Testis (tissue), 3 donors: ENCODE measurements around the gene MEGF9. TPM values are rescaled to one million over a fixed set of nuclear protein-coding genes. Genes with fewer than 3 reads are reported as not detected.

ENCODE experiments used
- DNase-seq: peaks from one replicate; pipeline ENCODE4 v3.0.0-alpha.2; 2019
- H3K27ac ChIP-seq, 2 donors: fragments of 200-600 bp; sonication (generic); one replicate each; pipeline ENCODE4 v1.5.1; 2019
- H3K27me3 ChIP-seq: fragments of 200-600 bp; sonication (generic); one replicate; pipeline ENCODE4 v1.5.1; 2019
- H3K36me3 ChIP-seq: fragments of 200-600 bp; sonication (generic); one replicate; pipeline ENCODE4 v1.5.1; 2017; ENCODE audit warnings: low read depth; ENCODE audit errors: missing control alignments
- H3K4me1 ChIP-seq: fragments of 200-600 bp; sonication (generic); one replicate; pipeline ENCODE4 v1.5.1; 2019
- H3K4me3 ChIP-seq, 2 donors: fragments of 200-600 bp; sonication (generic); one replicate each; pipeline ENCODE4 v1.5.1; 2017 to 2019
- H3K9me3 ChIP-seq: fragments of 200-600 bp; sonication (generic); one replicate; pipeline ENCODE4 v1.5.1; 2017
- POLR2A ChIP-seq: fragments of 450-650 bp; IDR thresholded peaks from one replicate; pipeline ENCODE4 v1.6.1; 2017; ENCODE audit warnings: antibody characterized with exemption, mild to moderate bottlenecking, moderate library complexity
- WGBS, 2 donors: methylation state at CpG; one replicate each; pipeline ENCODE4 v1.1.5; 2018; 5-methylcytosine and 5-hydroxymethylcytosine counted together
- intact Hi-C: fragments of 100-400 bp; cut with DNase I; formaldehyde crosslinking; loops from one replicate; pipeline ENCODE4 v1.15.1; 2023; ENCODE audit warnings: low total_unique reads
- polyA plus RNA-seq: library from polyadenylated mRNA; stranded (reverse); fragments of 350-450 nt; fragmentation: Illumina TruSeq; extraction: RNeasy Lipid Tissue Mini Kit (QIAGEN cat#74804); gene quantifications from one replicate; pipeline ENCODE4 v1.2.3, GENCODE V29; 2014; ENCODE audit warnings: low read depth, low replicate concordance; ENCODE audit not compliant: insufficient read depth
- total RNA-seq, 2 donors: library from RNA; depleted of rRNA; stranded (reverse); fragments of >200 nt; gene quantifications; one replicate each; pipeline ENCODE4 v1.2.3, GENCODE V29; 2016
- TF ChIP-seq, protein P1 (sequence below), 3 experiments: fragments of 450-650 bp in 2 of 3; fragments of 200-600 bp in 1 of 3; sonication (generic) in 1 of 3; IDR thresholded peaks; one replicate each; pipeline ENCODE4 v1.5.1; 2016 to 2019; ENCODE audit warnings: antibody characterized with exemption in 3 of 3, mild to moderate bottlenecking in 2 of 3, moderate library complexity in 1 of 3

MEGF9 gene
- total and polyA plus RNA-seq, 3 donors from 2014 or later: 7.2 to 8.5 (median 8.2) TPM

DNA sequence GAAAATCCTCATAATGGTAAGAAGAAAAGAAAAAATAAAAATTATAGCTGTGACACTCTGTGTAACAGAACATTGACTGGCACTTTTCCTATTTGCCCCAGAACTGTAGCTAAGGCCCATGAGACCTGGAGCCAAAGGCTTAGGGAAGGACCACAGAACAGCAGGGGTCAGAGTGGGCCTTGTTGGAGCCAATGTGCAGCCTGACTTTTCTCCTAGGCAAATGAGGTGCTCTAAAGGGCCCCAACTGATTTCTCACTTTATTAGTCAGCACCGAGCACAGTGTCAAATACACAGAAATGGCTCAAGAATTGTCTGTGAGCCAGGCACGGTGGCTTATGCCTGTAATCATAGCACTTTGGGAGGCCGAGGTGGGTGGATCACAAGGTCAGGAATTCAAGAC lies 4.0 kb upstream of the MEGF9 start:
- Histone ChIP-seq H3K4me1 (peaks cover 8% of the 10 kb centered on the region), H3K9me3 (no peaks in the 10 kb centered on the region), H3K36me3 (no peaks in the 10 kb centered on the region), H3K27me3 (no peaks in the 10 kb centered on the region), H3K27ac (no peak overlapping the region), H3K4me3 (no peak overlapping the region)
- no peak for TF ChIP-seq POLR2A
- WGBS, 2 donors: 48 to 66% methylated on average over 3 of the region's 3 CpGs
- no peak for DNase-seq
- intact Hi-C loops: no loop called here

DNA sequence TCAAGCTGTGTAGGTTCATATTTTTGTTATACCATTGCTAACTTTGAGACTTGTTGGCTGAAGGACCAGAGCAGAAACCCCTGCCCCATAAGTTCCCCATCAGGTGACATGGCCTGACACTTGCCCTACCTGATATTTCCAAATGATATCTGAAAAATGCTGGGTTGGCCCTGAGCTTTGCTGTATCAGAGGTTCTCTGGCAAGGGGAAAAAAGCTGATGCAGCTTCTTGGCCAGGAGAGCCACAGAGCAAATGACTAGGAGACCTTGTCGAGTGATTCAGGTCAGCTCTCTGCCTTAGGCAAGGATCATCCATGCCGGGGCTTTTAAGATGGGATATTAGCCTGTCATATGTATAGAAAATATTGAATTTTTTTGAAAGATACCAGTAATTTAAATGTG lies 2.9 kb upstream of the MEGF9 start:
- no peaks in the 10 kb centered on the region for H3K9me3 ChIP-seq
- intact Hi-C loops: no loop called here
- H3K4me1 ChIP-seq: peaks cover 12% of the 10 kb centered on the region
- no peaks in the 10 kb centered on the region for H3K36me3 ChIP-seq
- WGBS, 2 donors: 69 to 83% methylated on average over 2 of the region's 2 CpGs
- DNase-seq: no peak
- H3K4me3 ChIP-seq: no peak overlapping the region
- no peak overlapping the region for H3K27ac ChIP-seq
- TF ChIP-seq POLR2A: no peak
- TF ChIP-seq, protein P1, sequence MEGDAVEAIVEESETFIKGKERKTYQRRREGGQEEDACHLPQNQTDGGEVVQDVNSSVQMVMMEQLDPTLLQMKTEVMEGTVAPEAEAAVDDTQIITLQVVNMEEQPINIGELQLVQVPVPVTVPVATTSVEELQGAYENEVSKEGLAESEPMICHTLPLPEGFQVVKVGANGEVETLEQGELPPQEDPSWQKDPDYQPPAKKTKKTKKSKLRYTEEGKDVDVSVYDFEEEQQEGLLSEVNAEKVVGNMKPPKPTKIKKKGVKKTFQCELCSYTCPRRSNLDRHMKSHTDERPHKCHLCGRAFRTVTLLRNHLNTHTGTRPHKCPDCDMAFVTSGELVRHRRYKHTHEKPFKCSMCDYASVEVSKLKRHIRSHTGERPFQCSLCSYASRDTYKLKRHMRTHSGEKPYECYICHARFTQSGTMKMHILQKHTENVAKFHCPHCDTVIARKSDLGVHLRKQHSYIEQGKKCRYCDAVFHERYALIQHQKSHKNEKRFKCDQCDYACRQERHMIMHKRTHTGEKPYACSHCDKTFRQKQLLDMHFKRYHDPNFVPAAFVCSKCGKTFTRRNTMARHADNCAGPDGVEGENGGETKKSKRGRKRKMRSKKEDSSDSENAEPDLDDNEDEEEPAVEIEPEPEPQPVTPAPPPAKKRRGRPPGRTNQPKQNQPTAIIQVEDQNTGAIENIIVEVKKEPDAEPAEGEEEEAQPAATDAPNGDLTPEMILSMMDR (IDR thresholded peaks at IDR 0.05): no peak
- no peaks in the 10 kb centered on the region for H3K27me3 ChIP-seq

DNA sequence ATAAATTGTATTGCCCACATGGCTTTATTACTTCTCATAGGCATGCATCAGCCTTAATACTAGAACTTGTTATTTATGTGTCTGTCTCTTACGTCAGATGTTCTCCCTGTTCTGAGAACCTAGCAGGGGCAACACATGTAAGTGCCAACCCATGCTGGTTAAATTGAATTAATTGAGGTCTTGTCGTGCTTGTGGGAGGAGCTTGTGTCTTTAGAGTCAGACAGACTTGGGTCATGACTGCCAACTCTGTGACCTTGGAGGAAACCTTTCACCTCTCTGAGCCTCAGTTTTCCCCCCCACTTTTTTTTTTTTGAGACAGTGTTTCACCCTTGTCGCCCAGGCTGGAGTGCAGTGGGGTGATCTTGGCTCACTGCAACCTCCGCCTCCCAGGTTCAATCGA lies 2.2 kb upstream of the MEGF9 start:
- 75% methylated on average over 5 of the region's 5 CpGs for WGBS, 2 donors
- intact Hi-C loops: no loop called here
- no peak for DNase-seq
- no peaks in the 10 kb centered on the region for H3K9me3 ChIP-seq
- H3K4me1 ChIP-seq: peaks cover 13% of the 10 kb centered on the region
- no peaks in the 10 kb centered on the region for H3K36me3 ChIP-seq
- TF ChIP-seq, protein P1 (IDR thresholded peaks at IDR 0.05): no peak
- no peak for TF ChIP-seq POLR2A
- no peak overlapping the region for H3K4me3 ChIP-seq
- no peak overlapping the region for H3K27ac ChIP-seq
- H3K27me3 ChIP-seq: no peaks in the 10 kb centered on the region

DNA sequence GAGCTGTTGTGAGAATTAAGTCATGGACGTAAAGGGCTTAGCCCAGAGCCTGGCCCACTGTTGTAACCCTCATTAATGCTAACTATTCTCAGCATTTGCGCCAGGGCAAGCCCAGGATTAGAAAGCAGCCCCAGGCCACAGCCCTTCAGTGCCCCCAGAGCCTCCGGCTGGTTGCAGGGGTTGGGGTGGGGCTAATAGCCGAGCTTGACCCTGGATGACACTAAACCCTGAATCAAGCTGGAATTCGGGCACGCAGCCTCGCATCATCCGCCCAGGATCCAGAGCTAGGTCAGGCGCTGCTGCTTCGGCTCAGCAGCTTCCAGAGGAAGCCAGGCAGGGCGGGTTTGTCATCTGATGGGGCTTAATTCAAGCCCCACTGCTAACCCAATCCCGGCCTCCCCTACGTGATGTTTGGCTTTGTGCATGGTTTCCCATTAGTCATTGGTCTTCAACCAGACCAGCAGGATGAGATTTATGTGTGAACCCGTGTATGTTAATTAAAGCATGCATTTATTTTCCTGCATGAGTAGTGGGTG lies 1.2 kb upstream of the MEGF9 start:
- intact Hi-C loops: no loop called here

DNA sequence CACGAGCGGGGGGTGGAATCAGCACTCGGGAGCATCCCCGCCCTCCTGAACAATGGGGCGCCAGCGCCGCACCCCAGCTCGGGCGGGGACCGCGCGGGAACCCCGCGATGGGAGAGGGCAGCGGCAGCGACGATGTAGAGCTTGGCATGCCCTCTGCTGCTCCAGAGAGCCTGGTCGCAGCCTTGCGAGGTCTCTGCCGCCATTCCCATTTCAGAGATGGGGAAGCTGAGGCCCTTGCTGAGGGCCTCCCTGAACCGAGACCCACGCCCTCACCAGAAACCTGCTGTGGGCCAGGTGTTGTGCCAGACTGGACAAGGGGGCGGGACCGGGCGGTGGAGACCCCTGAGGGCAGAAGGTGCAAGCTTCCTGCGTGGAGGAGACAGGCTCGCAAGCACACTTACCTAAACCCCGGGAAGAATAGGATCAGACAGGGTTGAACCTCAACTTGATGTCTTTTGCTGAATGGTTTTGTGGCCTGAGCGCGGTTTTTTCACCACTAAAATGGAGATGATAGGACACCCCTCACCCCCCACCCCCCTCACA lies 647 bp upstream of the MEGF9 start:
- TF ChIP-seq POLR2A: no peak
- TF ChIP-seq, protein P1 (IDR thresholded peaks at IDR 0.05): no peak
- peak; percentile 25 for DNase-seq
- Histone ChIP-seq H3K36me3 (no peaks in the 10 kb centered on the region), H3K27me3 (no peaks in the 10 kb centered on the region), H3K9me3 (no peaks in the 10 kb centered on the region), H3K27ac (peak overlapping the region; percentile 82 to 90), H3K4me1 (peaks cover 17% of the 10 kb centered on the region), H3K4me3 (peak overlapping the region; percentile 72 to 77)
- intact Hi-C loops: no loop called here
- 7 to 20% methylated on average over 9 to 30 of the region's 30 CpGs for WGBS, 2 donors

More for the DNA sequence above, 1.2 kb upstream of the MEGF9 start:
- peak; percentile 51 for DNase-seq
- H3K27ac ChIP-seq: peak overlapping the region; percentile 82 to 90
- TF ChIP-seq POLR2A: no peak
- TF ChIP-seq, protein P1 (IDR thresholded peaks at IDR 0.05): no peak
- H3K27me3 ChIP-seq: no peaks in the 10 kb centered on the region
- H3K9me3 ChIP-seq: no peaks in the 10 kb centered on the region
- no peaks in the 10 kb centered on the region for H3K36me3 ChIP-seq
- 37 to 41% methylated on average over 13 to 14 of the region's 14 CpGs for WGBS, 2 donors
- H3K4me1 ChIP-seq: peaks cover 17% of the 10 kb centered on the region
- H3K4me3 ChIP-seq: peak overlapping the region; percentile 72 to 77
